WTC11 (cell line): ENCODE measurements around the gene AP1G2. TPM values are rescaled to one million over a fixed set of nuclear protein-coding genes. Genes with fewer than 3 reads are reported as not detected.

ENCODE experiments used
- ATAC-seq: fragments of 200-7000 bp; cut with Tn5 transposase; 2 replicates; pipeline ENCODE4 v1.10.0; 2021; ENCODE audit warnings: mild to moderate bottlenecking, moderate library complexity
- CTCF ChIA-PET: fragments of 300-600 bp; sonication (Branson Sonifier 250); formaldehyde crosslinking; loops from one replicate; lab custom pipeline; 2021; ENCODE audit warnings: antibody characterized with exemption; lab: Charles Lee
- POLR2A ChIA-PET: fragments of 350-600 bp; sonication (Branson Sonifier 250); formaldehyde crosslinking; loops from one replicate; lab custom pipeline; 2021; ENCODE audit warnings: antibody characterized with exemption; lab: Charles Lee
- DNase-seq: peaks from one replicate; pipeline ENCODE4 v3.0.0; 2021; ENCODE audit warnings: low spot score
- H3K27ac Mint-ChIP-seq: 2 replicates; pipeline ENCODE4 v1.8.0; 2021; ENCODE audit warnings: mixed read lengths
- H3K27me3 Mint-ChIP-seq: 2 replicates; pipeline ENCODE4 v1.8.0; 2021; ENCODE audit warnings: low read depth, mild to moderate bottlenecking, moderate library complexity, mixed read lengths
- H3K36me3 Mint-ChIP-seq: 2 replicates; pipeline ENCODE4 v1.8.0; 2021; ENCODE audit warnings: mixed read lengths
- H3K4me1 Mint-ChIP-seq: 2 replicates; pipeline ENCODE4 v1.8.0; 2022; ENCODE audit warnings: mixed read lengths
- H3K4me3 Mint-ChIP-seq: 2 replicates; pipeline ENCODE4 v1.8.0; 2021; ENCODE audit warnings: mild to moderate bottlenecking, moderate library complexity, mixed read lengths
- H3K9me3 Mint-ChIP-seq: 2 replicates; pipeline ENCODE4 v1.8.0; 2021; ENCODE audit warnings: mixed read lengths
- ESRRA ChIP-seq: sonication (generic); formaldehyde crosslinking; IDR thresholded peaks from 2 replicates; pipeline ENCODE4 v1.8.1; 2022; ENCODE audit warnings: mild to moderate bottlenecking, missing genetic modification reagents, borderline replicate concordance
- JAZF1 ChIP-seq: fragments of 250-450 bp; sonication (Bioruptor Pico); IDR thresholded peaks from 2 replicates; pipeline ENCODE4 v1.9.0; 2021; ENCODE audit warnings: moderate library complexity, mild to moderate bottlenecking, inconsistent platforms
- MXD4 ChIP-seq: fragments of 250-450 bp; sonication (Bioruptor Pico); IDR thresholded peaks from 2 replicates; pipeline ENCODE4 v1.8.0; 2021; ENCODE audit warnings: mild to moderate bottlenecking, moderate library complexity, borderline replicate concordance
- MYBL2 ChIP-seq: sonication (generic); formaldehyde crosslinking; IDR thresholded peaks from 2 replicates; pipeline ENCODE4 v1.8.1; 2023; ENCODE audit warnings: mild to moderate bottlenecking, moderate library complexity, missing genetic modification reagents
- NFE2L1 ChIP-seq: sonication (generic); formaldehyde crosslinking; IDR thresholded peaks from 2 replicates; pipeline ENCODE4 v1.8.1; 2023; ENCODE audit warnings: missing genetic modification reagents
- NR2C2 ChIP-seq: sonication (generic); formaldehyde crosslinking; IDR thresholded peaks from 2 replicates; pipeline ENCODE4 v1.8.0; 2022; ENCODE audit warnings: mild to moderate bottlenecking, missing genetic modification reagents
- SMAD4 ChIP-seq: sonication (generic); formaldehyde crosslinking; IDR thresholded peaks from 2 replicates; pipeline ENCODE4 v1.8.0; 2022; ENCODE audit warnings: mild to moderate bottlenecking, missing genetic modification reagents
- SOX15 ChIP-seq: fragments of 250-450 bp; sonication (Bioruptor Pico); IDR thresholded peaks from 2 replicates; pipeline ENCODE4 v1.9.0; 2021; ENCODE audit warnings: mild to moderate bottlenecking
- TEAD4 ChIP-seq: sonication (generic); formaldehyde crosslinking; IDR thresholded peaks from 2 replicates; pipeline ENCODE4 v1.8.0; 2022; ENCODE audit warnings: mild to moderate bottlenecking, missing genetic modification reagents
- ZNF121 ChIP-seq: sonication (generic); formaldehyde crosslinking; IDR thresholded peaks from 2 replicates; pipeline ENCODE4 v1.8.0; 2023; ENCODE audit warnings: missing genetic modification reagents
- ZNF219 ChIP-seq: sonication (generic); formaldehyde crosslinking; IDR thresholded peaks from 2 replicates; pipeline ENCODE4 v1.8.0; 2023; ENCODE audit warnings: missing genetic modification reagents, mild to moderate bottlenecking, borderline replicate concordance
- total RNA-seq: library from RNA; stranded (reverse); gene quantifications from 3 replicates; pipeline ENCODE4 v1.2.3, GENCODE V29; 2021
- TF ChIP-seq, protein P1 (sequence below): fragments of 250-450 bp; sonication (Bioruptor Pico); IDR thresholded peaks from 2 replicates; pipeline ENCODE4 v1.9.0; 2021; ENCODE audit warnings: mild to moderate bottlenecking
- TF ChIP-seq, protein P2 (sequence below): sonication (generic); formaldehyde crosslinking; IDR thresholded peaks from 2 replicates; pipeline ENCODE4 v1.8.1; 2022; ENCODE audit warnings: mild to moderate bottlenecking, missing genetic modification reagents, moderate library complexity, borderline replicate concordance
- TF ChIP-seq, protein P3 (sequence below): sonication (generic); formaldehyde crosslinking; IDR thresholded peaks from 2 replicates; pipeline ENCODE4 v1.8.0; 2022; ENCODE audit warnings: mild to moderate bottlenecking, missing genetic modification reagents
- TF ChIP-seq, protein P4 (sequence below): sonication (generic); formaldehyde crosslinking; conservative IDR thresholded peaks from 2 replicates; pipeline ENCODE4 v1.8.1; 2022; ENCODE audit warnings: mild to moderate bottlenecking, missing genetic modification reagents
- TF ChIP-seq, protein P5 (sequence below): sonication (generic); formaldehyde crosslinking; IDR thresholded peaks from 2 replicates; pipeline ENCODE4 v1.8.1; 2022; ENCODE audit warnings: mild to moderate bottlenecking, moderate library complexity, missing genetic modification reagents
- TF ChIP-seq, protein P6 (sequence below): sonication (generic); formaldehyde crosslinking; IDR thresholded peaks from 2 replicates; pipeline ENCODE4 v1.8.0; 2022; ENCODE audit warnings: missing genetic modification reagents
- TF ChIP-seq, protein P7 (sequence below): fragments of 250-450 bp; sonication (Bioruptor Pico); IDR thresholded peaks from 2 replicates; pipeline ENCODE4 v1.9.0; 2021; ENCODE audit warnings: mild to moderate bottlenecking, borderline replicate concordance
- TF ChIP-seq, protein P8 (sequence below): fragments of 250-450 bp; sonication (Bioruptor Pico); conservative IDR thresholded peaks from 2 replicates; pipeline ENCODE4 v1.9.0; 2021; ENCODE audit warnings: mild to moderate bottlenecking

AP1G2 gene
- total RNA-seq, 1 experiment from 2014 or later, result 122 TPM

DNA sequence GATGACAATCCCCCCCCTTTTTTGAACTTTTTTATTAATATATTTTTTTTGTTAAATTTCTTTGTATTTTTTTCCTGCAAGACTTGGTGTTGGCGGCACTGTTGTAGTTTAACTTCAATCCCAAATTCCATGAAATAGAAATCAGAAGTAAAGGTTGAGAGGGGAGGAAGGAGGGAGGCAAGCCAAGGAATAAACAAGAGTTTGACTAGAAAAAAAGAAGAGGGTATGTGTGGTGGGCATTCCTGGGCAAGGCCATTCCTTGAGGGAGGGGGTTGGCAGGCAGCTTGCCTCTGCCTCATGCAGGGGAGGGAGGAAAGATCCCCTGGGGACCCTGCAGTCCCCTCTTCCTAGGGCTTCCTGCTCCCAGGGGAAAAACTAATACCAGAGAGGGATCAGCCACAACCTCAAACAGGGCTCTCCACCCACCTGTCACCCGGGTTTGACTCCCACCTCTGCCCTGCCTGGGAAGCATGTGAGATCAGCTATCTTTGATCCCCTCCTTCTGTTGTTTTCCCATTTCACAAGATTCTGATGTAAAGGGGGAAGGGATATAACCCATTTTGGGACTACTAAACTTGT, 519 bp upstream of the AP1G2 start:
- CTCF ChIA-PET, result interaction anchor here (0.5 to 3.1 kb wide), 18 partner anchors 9 to 526 kb away, joined by 3 to 16 read pairs (median 6); partner anchors contain the start of gene JPH4
- Mint-ChIP-seq H3K27ac (peak overlapping the region; percentile 75), H3K27me3 (peaks cover 2% of the 10 kb centered on the region; the same call in 1 of the 2 replicates)

More for the DNA sequence above, 519 bp upstream of the AP1G2 start:
- TF ChIP-seq NR2C2 (CRISPR knock-in tag) (no peak), SOX15 (CRISPR knock-in tag) (no peak), MYBL2 (no peak), ZNF219 (CRISPR knock-in tag) (no peak), TEAD4 (CRISPR knock-in tag) (no peak), ZNF121 (CRISPR knock-in tag) (no peak), MXD4 (no peak), NFE2L1 (CRISPR knock-in tag) (no peak), JAZF1 (CRISPR knock-in tag) (no peak), ESRRA (CRISPR knock-in tag) (no peak), SMAD4 (CRISPR knock-in tag) (no peak)
- TF ChIP-seq, protein P1, sequence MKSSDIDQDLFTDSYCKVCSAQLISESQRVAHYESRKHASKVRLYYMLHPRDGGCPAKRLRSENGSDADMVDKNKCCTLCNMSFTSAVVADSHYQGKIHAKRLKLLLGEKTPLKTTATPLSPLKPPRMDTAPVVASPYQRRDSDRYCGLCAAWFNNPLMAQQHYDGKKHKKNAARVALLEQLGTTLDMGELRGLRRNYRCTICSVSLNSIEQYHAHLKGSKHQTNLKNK (CRISPR knock-in tag), result no peak
- TF ChIP-seq, protein P2, sequence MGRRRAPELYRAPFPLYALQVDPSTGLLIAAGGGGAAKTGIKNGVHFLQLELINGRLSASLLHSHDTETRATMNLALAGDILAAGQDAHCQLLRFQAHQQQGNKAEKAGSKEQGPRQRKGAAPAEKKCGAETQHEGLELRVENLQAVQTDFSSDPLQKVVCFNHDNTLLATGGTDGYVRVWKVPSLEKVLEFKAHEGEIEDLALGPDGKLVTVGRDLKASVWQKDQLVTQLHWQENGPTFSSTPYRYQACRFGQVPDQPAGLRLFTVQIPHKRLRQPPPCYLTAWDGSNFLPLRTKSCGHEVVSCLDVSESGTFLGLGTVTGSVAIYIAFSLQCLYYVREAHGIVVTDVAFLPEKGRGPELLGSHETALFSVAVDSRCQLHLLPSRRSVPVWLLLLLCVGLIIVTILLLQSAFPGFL, result no peak
- TF ChIP-seq, protein P3, sequence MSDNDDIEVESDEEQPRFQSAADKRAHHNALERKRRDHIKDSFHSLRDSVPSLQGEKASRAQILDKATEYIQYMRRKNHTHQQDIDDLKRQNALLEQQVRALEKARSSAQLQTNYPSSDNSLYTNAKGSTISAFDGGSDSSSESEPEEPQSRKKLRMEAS (CRISPR knock-in tag), result no peak
- TF ChIP-seq, protein P4, sequence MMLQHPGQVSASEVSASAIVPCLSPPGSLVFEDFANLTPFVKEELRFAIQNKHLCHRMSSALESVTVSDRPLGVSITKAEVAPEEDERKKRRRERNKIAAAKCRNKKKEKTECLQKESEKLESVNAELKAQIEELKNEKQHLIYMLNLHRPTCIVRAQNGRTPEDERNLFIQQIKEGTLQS (CRISPR knock-in tag), result no peak
- TF ChIP-seq, protein P5, sequence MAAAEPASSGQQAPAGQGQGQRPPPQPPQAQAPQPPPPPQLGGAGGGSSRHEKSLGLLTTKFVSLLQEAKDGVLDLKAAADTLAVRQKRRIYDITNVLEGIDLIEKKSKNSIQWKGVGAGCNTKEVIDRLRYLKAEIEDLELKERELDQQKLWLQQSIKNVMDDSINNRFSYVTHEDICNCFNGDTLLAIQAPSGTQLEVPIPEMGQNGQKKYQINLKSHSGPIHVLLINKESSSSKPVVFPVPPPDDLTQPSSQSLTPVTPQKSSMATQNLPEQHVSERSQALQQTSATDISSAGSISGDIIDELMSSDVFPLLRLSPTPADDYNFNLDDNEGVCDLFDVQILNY, result no peak
- TF ChIP-seq, protein P6, sequence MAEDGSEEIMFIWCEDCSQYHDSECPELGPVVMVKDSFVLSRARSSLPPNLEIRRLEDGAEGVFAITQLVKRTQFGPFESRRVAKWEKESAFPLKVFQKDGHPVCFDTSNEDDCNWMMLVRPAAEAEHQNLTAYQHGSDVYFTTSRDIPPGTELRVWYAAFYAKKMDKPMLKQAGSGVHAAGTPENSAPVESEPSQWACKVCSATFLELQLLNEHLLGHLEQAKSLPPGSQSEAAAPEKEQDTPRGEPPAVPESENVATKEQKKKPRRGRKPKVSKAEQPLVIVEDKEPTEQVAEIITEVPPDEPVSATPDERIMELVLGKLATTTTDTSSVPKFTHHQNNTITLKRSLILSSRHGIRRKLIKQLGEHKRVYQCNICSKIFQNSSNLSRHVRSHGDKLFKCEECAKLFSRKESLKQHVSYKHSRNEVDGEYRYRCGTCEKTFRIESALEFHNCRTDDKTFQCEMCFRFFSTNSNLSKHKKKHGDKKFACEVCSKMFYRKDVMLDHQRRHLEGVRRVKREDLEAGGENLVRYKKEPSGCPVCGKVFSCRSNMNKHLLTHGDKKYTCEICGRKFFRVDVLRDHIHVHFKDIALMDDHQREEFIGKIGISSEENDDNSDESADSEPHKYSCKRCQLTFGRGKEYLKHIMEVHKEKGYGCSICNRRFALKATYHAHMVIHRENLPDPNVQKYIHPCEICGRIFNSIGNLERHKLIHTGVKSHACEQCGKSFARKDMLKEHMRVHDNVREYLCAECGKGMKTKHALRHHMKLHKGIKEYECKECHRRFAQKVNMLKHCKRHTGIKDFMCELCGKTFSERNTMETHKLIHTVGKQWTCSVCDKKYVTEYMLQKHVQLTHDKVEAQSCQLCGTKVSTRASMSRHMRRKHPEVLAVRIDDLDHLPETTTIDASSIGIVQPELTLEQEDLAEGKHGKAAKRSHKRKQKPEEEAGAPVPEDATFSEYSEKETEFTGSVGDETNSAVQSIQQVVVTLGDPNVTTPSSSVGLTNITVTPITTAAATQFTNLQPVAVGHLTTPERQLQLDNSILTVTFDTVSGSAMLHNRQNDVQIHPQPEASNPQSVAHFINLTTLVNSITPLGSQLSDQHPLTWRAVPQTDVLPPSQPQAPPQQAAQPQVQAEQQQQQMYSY (CRISPR knock-in tag), result no peak
- TF ChIP-seq, protein P7, sequence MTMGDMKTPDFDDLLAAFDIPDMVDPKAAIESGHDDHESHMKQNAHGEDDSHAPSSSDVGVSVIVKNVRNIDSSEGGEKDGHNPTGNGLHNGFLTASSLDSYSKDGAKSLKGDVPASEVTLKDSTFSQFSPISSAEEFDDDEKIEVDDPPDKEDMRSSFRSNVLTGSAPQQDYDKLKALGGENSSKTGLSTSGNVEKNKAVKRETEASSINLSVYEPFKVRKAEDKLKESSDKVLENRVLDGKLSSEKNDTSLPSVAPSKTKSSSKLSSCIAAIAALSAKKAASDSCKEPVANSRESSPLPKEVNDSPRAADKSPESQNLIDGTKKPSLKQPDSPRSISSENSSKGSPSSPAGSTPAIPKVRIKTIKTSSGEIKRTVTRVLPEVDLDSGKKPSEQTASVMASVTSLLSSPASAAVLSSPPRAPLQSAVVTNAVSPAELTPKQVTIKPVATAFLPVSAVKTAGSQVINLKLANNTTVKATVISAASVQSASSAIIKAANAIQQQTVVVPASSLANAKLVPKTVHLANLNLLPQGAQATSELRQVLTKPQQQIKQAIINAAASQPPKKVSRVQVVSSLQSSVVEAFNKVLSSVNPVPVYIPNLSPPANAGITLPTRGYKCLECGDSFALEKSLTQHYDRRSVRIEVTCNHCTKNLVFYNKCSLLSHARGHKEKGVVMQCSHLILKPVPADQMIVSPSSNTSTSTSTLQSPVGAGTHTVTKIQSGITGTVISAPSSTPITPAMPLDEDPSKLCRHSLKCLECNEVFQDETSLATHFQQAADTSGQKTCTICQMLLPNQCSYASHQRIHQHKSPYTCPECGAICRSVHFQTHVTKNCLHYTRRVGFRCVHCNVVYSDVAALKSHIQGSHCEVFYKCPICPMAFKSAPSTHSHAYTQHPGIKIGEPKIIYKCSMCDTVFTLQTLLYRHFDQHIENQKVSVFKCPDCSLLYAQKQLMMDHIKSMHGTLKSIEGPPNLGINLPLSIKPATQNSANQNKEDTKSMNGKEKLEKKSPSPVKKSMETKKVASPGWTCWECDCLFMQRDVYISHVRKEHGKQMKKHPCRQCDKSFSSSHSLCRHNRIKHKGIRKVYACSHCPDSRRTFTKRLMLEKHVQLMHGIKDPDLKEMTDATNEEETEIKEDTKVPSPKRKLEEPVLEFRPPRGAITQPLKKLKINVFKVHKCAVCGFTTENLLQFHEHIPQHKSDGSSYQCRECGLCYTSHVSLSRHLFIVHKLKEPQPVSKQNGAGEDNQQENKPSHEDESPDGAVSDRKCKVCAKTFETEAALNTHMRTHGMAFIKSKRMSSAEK (CRISPR knock-in tag), result no peak
- TF ChIP-seq, protein P8, sequence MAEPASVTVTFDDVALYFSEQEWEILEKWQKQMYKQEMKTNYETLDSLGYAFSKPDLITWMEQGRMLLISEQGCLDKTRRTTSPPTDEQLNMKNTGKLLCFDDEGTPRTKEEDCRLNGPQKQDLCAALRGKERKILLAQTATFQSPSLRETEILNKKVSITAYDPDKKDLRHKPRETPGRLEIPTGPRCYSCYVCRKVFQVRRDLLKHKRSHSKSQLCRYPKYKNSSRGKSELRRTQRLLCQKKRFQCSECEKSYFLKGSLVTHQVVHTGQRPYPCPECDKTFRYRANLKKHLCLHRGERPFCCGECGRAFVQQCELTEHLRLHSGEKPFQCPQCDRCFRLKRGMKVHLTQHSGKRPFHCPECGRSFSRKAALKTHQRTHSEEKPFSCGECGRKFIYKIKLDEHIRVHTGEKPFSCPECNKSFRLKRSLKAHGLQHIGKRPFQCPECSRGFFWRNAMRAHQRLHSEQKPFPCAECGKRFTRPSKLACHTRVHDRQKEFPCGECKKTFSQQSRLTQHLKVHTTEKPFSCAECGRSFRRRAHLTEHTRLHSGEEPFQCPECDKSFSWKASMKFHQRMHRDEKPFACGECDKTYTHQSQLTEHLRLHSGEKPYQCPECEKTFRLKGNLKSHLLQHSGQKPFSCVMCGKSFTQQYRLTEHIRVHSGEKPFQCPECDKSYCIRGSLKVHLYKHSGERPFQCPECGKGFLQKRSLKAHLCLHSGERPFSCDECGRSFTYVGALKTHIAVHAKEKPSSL, result no peak
- peaks cover 44% of the 10 kb centered on the region for H3K4me1 Mint-ChIP-seq
- POLR2A ChIA-PET, result interaction anchor here (0.6 to 1.5 kb wide), 6 partner anchors 9 to 288 kb away, joined by 3 to 6 read pairs (median 4); partner anchors contain the start of gene JPH4
- H3K36me3 Mint-ChIP-seq, result peaks cover 14% of the 10 kb centered on the region; the same call in 1 of the 2 replicates
- H3K9me3 Mint-ChIP-seq, result no peaks in the 10 kb centered on the region
- peak overlapping the region; percentile 98 for H3K4me3 Mint-ChIP-seq
- ATAC-seq (no peak), DNase-seq (no peak)
